ENCODE measurements around the gene C16orf96. TPM values are rescaled to one million over a fixed set of nuclear protein-coding genes. Genes with fewer than 3 reads are reported as not detected.
A peak's percentile ranks its signal among the peaks of the same experiment; 100 is the strongest.

The C16orf96 gene
- total and polyA plus RNA-seq, 2 of the 13 experiments (the other 11 are each of a cell fraction or from before 2014, with no cell fraction given): 0.03 TPM; not detected in 1

DNA sequence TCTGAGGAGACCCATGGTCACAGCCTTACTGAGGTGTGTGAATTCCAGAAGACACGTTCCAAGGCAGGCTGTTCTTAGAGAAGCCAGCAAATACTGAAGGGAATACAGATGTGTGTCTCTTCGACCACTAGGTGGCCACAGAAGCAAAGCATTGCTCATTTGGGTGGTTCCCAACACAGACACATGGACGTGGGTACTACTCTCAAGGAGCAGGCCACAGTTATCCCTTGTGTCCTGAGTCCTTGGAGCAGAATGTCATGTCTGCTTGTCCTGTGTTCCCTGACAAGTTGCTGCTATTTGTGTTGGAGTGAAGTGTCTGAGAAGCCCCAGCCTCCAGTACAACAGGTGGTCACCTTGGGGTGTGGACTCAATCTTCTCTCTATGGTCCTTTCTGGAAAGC is 49.7 kb upstream of the C16orf96 start (continued):
- peak; percentile 81 for TF ChIP-seq XRCC5 (optimal IDR thresholded peaks at IDR 0.05; ENCODE audit: low read length)
- no peak for TF ChIP-seq ZNF614 (CRISPR knock-in tag; IDR thresholded peaks at IDR 0.05; ENCODE audit: borderline replicate concordance)
- TF ChIP-seq, protein P1, sequence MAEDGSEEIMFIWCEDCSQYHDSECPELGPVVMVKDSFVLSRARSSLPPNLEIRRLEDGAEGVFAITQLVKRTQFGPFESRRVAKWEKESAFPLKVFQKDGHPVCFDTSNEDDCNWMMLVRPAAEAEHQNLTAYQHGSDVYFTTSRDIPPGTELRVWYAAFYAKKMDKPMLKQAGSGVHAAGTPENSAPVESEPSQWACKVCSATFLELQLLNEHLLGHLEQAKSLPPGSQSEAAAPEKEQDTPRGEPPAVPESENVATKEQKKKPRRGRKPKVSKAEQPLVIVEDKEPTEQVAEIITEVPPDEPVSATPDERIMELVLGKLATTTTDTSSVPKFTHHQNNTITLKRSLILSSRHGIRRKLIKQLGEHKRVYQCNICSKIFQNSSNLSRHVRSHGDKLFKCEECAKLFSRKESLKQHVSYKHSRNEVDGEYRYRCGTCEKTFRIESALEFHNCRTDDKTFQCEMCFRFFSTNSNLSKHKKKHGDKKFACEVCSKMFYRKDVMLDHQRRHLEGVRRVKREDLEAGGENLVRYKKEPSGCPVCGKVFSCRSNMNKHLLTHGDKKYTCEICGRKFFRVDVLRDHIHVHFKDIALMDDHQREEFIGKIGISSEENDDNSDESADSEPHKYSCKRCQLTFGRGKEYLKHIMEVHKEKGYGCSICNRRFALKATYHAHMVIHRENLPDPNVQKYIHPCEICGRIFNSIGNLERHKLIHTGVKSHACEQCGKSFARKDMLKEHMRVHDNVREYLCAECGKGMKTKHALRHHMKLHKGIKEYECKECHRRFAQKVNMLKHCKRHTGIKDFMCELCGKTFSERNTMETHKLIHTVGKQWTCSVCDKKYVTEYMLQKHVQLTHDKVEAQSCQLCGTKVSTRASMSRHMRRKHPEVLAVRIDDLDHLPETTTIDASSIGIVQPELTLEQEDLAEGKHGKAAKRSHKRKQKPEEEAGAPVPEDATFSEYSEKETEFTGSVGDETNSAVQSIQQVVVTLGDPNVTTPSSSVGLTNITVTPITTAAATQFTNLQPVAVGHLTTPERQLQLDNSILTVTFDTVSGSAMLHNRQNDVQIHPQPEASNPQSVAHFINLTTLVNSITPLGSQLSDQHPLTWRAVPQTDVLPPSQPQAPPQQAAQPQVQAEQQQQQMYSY (CRISPR knock-in tag; IDR thresholded peaks at IDR 0.05): no peak
- TF ChIP-seq ZNF496 (CRISPR knock-in tag; IDR thresholded peaks at IDR 0.05; ENCODE audit: insufficient replicate concordance): no peak
- TF ChIP-seq POLR2A (IDR thresholded peaks at IDR 0.05; ENCODE audit: insufficient read depth in 1 of 2, low read depth in 2 of 2, low read length in 2 of 2): peak in 1 of 2 experiments; percentile 39; a peak in 1 of 4 replicates
- peak; percentile 45; the same call in 1 of the 2 replicates for TF ChIP-seq SMC3 (IDR thresholded peaks at IDR 0.05; ENCODE audit: low read length)
- no peak for TF ChIP-seq ZMYM2 (CRISPR knock-in tag; IDR thresholded peaks at IDR 0.05)
- TF ChIP-seq ZBTB8A (CRISPR knock-in tag; IDR thresholded peaks at IDR 0.05; ENCODE audit: borderline replicate concordance, low read depth): no peak
- no peak for TF ChIP-seq ZNF224 (CRISPR knock-in tag; IDR thresholded peaks at IDR 0.05)
- TF ChIP-seq CHD4 (IDR thresholded peaks at IDR 0.05; ENCODE audit: borderline replicate concordance, low read length): no peak
- TF ChIP-seq STAG1 (CRISPR knock-in tag; IDR thresholded peaks at IDR 0.05): peak; percentile 88
- TF ChIP-seq MAFF (IDR thresholded peaks at IDR 0.05; ENCODE audit: low read depth, low read length): no peak
- TF ChIP-seq FOSL2 (CRISPR knock-in tag; IDR thresholded peaks at IDR 0.05): peak; percentile 4; the same call in 1 of the 2 replicates
- TF ChIP-seq JUND (CRISPR knock-in tag; IDR thresholded peaks at IDR 0.05): 0 out of 2 replicates have a peak, but pooled peaks have one; percentile 23
- TF ChIP-seq, protein P2, sequence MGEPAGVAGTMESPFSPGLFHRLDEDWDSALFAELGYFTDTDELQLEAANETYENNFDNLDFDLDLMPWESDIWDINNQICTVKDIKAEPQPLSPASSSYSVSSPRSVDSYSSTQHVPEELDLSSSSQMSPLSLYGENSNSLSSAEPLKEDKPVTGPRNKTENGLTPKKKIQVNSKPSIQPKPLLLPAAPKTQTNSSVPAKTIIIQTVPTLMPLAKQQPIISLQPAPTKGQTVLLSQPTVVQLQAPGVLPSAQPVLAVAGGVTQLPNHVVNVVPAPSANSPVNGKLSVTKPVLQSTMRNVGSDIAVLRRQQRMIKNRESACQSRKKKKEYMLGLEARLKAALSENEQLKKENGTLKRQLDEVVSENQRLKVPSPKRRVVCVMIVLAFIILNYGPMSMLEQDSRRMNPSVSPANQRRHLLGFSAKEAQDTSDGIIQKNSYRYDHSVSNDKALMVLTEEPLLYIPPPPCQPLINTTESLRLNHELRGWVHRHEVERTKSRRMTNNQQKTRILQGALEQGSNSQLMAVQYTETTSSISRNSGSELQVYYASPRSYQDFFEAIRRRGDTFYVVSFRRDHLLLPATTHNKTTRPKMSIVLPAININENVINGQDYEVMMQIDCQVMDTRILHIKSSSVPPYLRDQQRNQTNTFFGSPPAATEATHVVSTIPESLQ (CRISPR knock-in tag; conservative IDR thresholded peaks at IDR 0.05): no peak
- TF ChIP-seq, protein P3, sequence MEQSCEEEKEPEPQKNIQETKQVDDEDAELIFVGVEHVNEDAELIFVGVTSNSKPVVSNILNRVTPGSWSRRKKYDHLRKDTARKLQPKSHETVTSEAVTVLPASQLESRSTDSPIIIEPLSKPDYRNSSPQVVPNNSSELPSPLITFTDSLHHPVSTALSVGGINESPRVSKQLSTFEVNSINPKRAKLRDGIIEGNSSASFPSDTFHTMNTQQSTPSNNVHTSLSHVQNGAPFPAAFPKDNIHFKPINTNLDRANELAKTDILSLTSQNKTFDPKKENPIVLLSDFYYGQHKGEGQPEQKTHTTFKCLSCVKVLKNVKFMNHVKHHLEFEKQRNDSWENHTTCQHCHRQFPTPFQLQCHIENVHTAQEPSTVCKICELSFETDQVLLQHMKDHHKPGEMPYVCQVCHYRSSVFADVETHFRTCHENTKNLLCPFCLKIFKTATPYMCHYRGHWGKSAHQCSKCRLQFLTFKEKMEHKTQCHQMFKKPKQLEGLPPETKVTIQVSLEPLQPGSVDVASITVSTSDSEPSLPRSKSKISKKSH (CRISPR knock-in tag; IDR thresholded peaks at IDR 0.05; ENCODE audit: borderline replicate concordance): no peak
- no peak for TF ChIP-seq MEIS1 (CRISPR knock-in tag; IDR thresholded peaks at IDR 0.05; ENCODE audit: borderline replicate concordance)
- TF ChIP-seq SAP130 (CRISPR knock-in tag; IDR thresholded peaks at IDR 0.05; ENCODE audit: low read depth): no peak
- TF ChIP-seq, protein P4, sequence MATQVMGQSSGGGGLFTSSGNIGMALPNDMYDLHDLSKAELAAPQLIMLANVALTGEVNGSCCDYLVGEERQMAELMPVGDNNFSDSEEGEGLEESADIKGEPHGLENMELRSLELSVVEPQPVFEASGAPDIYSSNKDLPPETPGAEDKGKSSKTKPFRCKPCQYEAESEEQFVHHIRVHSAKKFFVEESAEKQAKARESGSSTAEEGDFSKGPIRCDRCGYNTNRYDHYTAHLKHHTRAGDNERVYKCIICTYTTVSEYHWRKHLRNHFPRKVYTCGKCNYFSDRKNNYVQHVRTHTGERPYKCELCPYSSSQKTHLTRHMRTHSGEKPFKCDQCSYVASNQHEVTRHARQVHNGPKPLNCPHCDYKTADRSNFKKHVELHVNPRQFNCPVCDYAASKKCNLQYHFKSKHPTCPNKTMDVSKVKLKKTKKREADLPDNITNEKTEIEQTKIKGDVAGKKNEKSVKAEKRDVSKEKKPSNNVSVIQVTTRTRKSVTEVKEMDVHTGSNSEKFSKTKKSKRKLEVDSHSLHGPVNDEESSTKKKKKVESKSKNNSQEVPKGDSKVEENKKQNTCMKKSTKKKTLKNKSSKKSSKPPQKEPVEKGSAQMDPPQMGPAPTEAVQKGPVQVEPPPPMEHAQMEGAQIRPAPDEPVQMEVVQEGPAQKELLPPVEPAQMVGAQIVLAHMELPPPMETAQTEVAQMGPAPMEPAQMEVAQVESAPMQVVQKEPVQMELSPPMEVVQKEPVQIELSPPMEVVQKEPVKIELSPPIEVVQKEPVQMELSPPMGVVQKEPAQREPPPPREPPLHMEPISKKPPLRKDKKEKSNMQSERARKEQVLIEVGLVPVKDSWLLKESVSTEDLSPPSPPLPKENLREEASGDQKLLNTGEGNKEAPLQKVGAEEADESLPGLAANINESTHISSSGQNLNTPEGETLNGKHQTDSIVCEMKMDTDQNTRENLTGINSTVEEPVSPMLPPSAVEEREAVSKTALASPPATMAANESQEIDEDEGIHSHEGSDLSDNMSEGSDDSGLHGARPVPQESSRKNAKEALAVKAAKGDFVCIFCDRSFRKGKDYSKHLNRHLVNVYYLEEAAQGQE (IDR thresholded peaks at IDR 0.05; ENCODE audit: borderline replicate concordance in 1 of 2, low read depth in 1 of 2, low read length in 2 of 2): no peak
- TF ChIP-seq NFYB (CRISPR knock-in tag; IDR thresholded peaks at IDR 0.05): no peak
- no peak for TF ChIP-seq CCDC6 (CRISPR knock-in tag; IDR thresholded peaks at IDR 0.05)

All from HepG2 (cell line).